IMR-90 (cell line): ENCODE results near the gene TNN. TPM values are rescaled to one million over a fixed set of nuclear protein-coding genes. Genes with fewer than 3 reads are reported as not detected.

ENCODE experiments used
- ATAC-seq: fragments of 200-7000 bp; cut with Tn5 transposase; 2 replicates; pipeline ENCODE4 v1.9.1; 2020; ENCODE audit warnings: low read depth, mild to moderate bottlenecking, moderate library complexity
- BruUV-seq: library from RNA; stranded (reverse); fragments of 400-500 nt; replicated peaks from 2 replicates; lab custom pipeline; 2021; lab: Mats Ljungman, UMichigan
- CTCF ChIA-PET: fragments of 300-600 bp; formaldehyde crosslinking; extraction: SDS; loops from one replicate; lab custom pipeline; 2021; ENCODE audit warnings: antibody characterized with exemption; lab: Yijun Ruan, JAX
- POLR2A ChIA-PET: fragments of 300-600 bp; sonication (Branson Sonifier 250); formaldehyde crosslinking; loops from one replicate; lab custom pipeline; 2022; ENCODE audit warnings: antibody characterized with exemption; ENCODE audit not compliant: unreplicated experiment; lab: Charles Lee
- DNase-seq: peaks from one replicate; pipeline ENCODE4 v3.0.0; 2013
- H2AFZ ChIP-seq: replicated peaks from 2 replicates; pipeline ENCODE3; 2013; ENCODE audit warnings: low read length, mild to moderate bottlenecking; ENCODE audit not compliant: poor library complexity
- H2AK5ac ChIP-seq: 2 replicates; pipeline ENCODE4 v1.6.1; 2013; ENCODE audit warnings: low read depth, low read length, inconsistent platforms
- H2AK9ac ChIP-seq: replicated peaks from 2 replicates; pipeline ENCODE3; 2013; ENCODE audit warnings: mild to moderate bottlenecking, low read depth, low read length, moderate library complexity; ENCODE audit not compliant: poor library complexity
- H2BK120ac ChIP-seq: 2 replicates; pipeline ENCODE4 v1.6.1; 2013; ENCODE audit warnings: low read depth, low read length, inconsistent platforms
- H2BK15ac ChIP-seq: 3 replicates; pipeline ENCODE4 v1.6.1; 2013; ENCODE audit warnings: low read depth, low read length, inconsistent platforms
- H2BK20ac ChIP-seq: 2 replicates; pipeline ENCODE4 v1.6.1; 2013; ENCODE audit warnings: low read depth, mild to moderate bottlenecking, inconsistent platforms, low read length, moderate library complexity
- H2BK5ac ChIP-seq: 2 replicates; pipeline ENCODE4 v1.6.1; 2013; ENCODE audit warnings: mild to moderate bottlenecking, low read depth, low read length, inconsistent platforms; ENCODE audit not compliant: poor library complexity, severe bottlenecking
- H3K14ac ChIP-seq: replicated peaks from 2 replicates; pipeline ENCODE4 v1.6.1; 2013; ENCODE audit warnings: low read depth, low read length, inconsistent platforms
- H3K18ac ChIP-seq: 2 replicates; pipeline ENCODE4 v1.6.1; 2013; ENCODE audit warnings: low read depth, low read length, control low read depth
- H3K23ac ChIP-seq: 2 replicates; pipeline ENCODE4 v1.6.1; 2013; ENCODE audit warnings: low read depth, low read length, inconsistent platforms
- H3K27ac ChIP-seq: 2 replicates; pipeline ENCODE4 v1.5.1; 2013; ENCODE audit warnings: mild to moderate bottlenecking, control low read depth, low read length; ENCODE audit not compliant: insufficient read depth
- H3K27me3 ChIP-seq: 2 replicates; pipeline ENCODE4 v1.6.1; 2013; ENCODE audit warnings: low read length; ENCODE audit not compliant: control insufficient read depth, insufficient read depth
- H3K36me3 ChIP-seq: 2 replicates; pipeline ENCODE4 v1.6.1; 2013; ENCODE audit warnings: low read length, mixed read lengths; ENCODE audit not compliant: control insufficient read depth, insufficient read depth
- H3K4ac ChIP-seq: 2 replicates; pipeline ENCODE4 v1.6.1; 2013; ENCODE audit warnings: low read depth, low read length, inconsistent platforms
- H3K4me1 ChIP-seq: 2 replicates; pipeline ENCODE4 v1.6.1; 2013; ENCODE audit warnings: low read length, mixed read lengths; ENCODE audit not compliant: control insufficient read depth, insufficient read depth
- H3K4me2 ChIP-seq: 2 replicates; pipeline ENCODE4 v1.6.1; 2013; ENCODE audit warnings: low read depth, mild to moderate bottlenecking, control low read depth, low read length, moderate library complexity
- H3K4me3 ChIP-seq: 2 replicates; pipeline ENCODE4 v1.5.1; 2013; ENCODE audit warnings: low read depth, mild to moderate bottlenecking, control low read depth, low read length, moderate library complexity; ENCODE audit not compliant: insufficient read depth
- H3K56ac ChIP-seq: 2 replicates; pipeline ENCODE4 v1.6.1; 2013; ENCODE audit warnings: low read length, inconsistent platforms; ENCODE audit not compliant: insufficient read depth; ENCODE audit errors: extremely low read depth
- H3K79me1 ChIP-seq, 2 experiments: 2 replicates each; pipeline ENCODE4 v1.6.1; 2013; ENCODE audit warnings: low read length in 2 of 2, inconsistent platforms in 1 of 2, low read depth in 1 of 2
- H3K9ac ChIP-seq: 2 replicates; pipeline ENCODE4 v1.6.1; 2013; ENCODE audit warnings: low read depth, low read length, control low read depth
- H3K9me1 ChIP-seq: 2 replicates; pipeline ENCODE4 v1.6.1; 2013; ENCODE audit warnings: low read length, inconsistent platforms; ENCODE audit not compliant: insufficient read depth
- H3K9me3 ChIP-seq: 2 replicates; pipeline ENCODE4 v1.6.1; 2013; ENCODE audit warnings: low read length; ENCODE audit not compliant: control insufficient read depth, insufficient read depth
- H4K20me1 ChIP-seq: 2 replicates; pipeline ENCODE4 v1.6.1; 2013; ENCODE audit warnings: low read length, inconsistent platforms; ENCODE audit not compliant: insufficient read depth
- H4K5ac ChIP-seq: 2 replicates; pipeline ENCODE4 v1.6.1; 2013; ENCODE audit warnings: mild to moderate bottlenecking, low read depth, low read length, control low read depth
- H4K8ac ChIP-seq, 2 experiments: 2 replicates each; pipeline ENCODE4 v1.6.1; 2013; ENCODE audit warnings: low read depth in 2 of 2, low read length in 2 of 2, control low read depth in 1 of 2, inconsistent platforms in 1 of 2
- H4K91ac ChIP-seq: 2 replicates; pipeline ENCODE4 v1.6.1; 2013; ENCODE audit warnings: low read depth, low read length, inconsistent platforms; ENCODE audit not compliant: insufficient read depth
- CEBPB ChIP-seq: IDR thresholded peaks from 2 replicates; pipeline ENCODE4 v1.6.1; 2012; ENCODE audit warnings: low read depth, low read length, improper control_type of control experiment
- CHD1 ChIP-seq: IDR thresholded peaks from 2 replicates; pipeline ENCODE4 v1.6.1; 2012; ENCODE audit warnings: low read depth, low read length, improper control_type of control experiment
- CTCF ChIP-seq: conservative IDR thresholded peaks from 2 replicates; pipeline ENCODE4 v1.5.1; 2012; ENCODE audit warnings: mild to moderate bottlenecking, low read depth, low read length, improper control_type of control experiment
- ELK1 ChIP-seq: fragments of 150-350 bp; IDR thresholded peaks from 2 replicates; pipeline ENCODE4 v1.6.1; 2016; ENCODE audit warnings: low read depth, mild to moderate bottlenecking, low read length, moderate library complexity, borderline replicate concordance
- FOS ChIP-seq: fragments of 150-350 bp; IDR thresholded peaks from 2 replicates; pipeline ENCODE4 v1.6.1; 2016; ENCODE audit warnings: low read depth, low read length
- MAZ ChIP-seq: IDR thresholded peaks from 2 replicates; pipeline ENCODE4 v1.6.1; 2012; ENCODE audit warnings: low read depth, mild to moderate bottlenecking, low read length, improper control_type of control experiment, moderate library complexity, borderline replicate concordance
- MXI1 ChIP-seq: IDR thresholded peaks from 2 replicates; pipeline ENCODE4 v1.6.1; 2012; ENCODE audit warnings: low read depth, mild to moderate bottlenecking, low read length, moderate library complexity, borderline replicate concordance
- NFE2L2 ChIP-seq: fragments of 150-350 bp; IDR thresholded peaks from 2 replicates; pipeline ENCODE4 v1.6.1; 2016; ENCODE audit warnings: low read depth, mild to moderate bottlenecking, low read length
- POLR2A ChIP-seq: IDR thresholded peaks from 2 replicates; pipeline ENCODE4 v1.6.1; 2012; ENCODE audit warnings: mild to moderate bottlenecking, low read depth, low read length
- RCOR1 ChIP-seq: IDR thresholded peaks from 2 replicates; pipeline ENCODE4 v1.6.1; 2012; ENCODE audit warnings: mild to moderate bottlenecking, low read length, improper control_type of control experiment; ENCODE audit not compliant: insufficient replicate concordance
- SMC3 ChIP-seq: fragments of 150-350 bp; IDR thresholded peaks from 2 replicates; pipeline ENCODE4 v1.6.1; 2016; ENCODE audit warnings: low read depth, mild to moderate bottlenecking, antibody characterized with exemption, low read length, moderate library complexity
- USF2 ChIP-seq: fragments of 150-350 bp; IDR thresholded peaks from 2 replicates; pipeline ENCODE4 v1.6.1; 2017; ENCODE audit warnings: mild to moderate bottlenecking, antibody characterized with exemption, low read length, low read depth
- WGBS, 2 experiments: methylation state at CpG; one replicate each; pipeline versions ENCODE4 v1.1.5 to v1.1.7; 2013; ENCODE audit warnings: missing lambda C conversion rate in 2 of 2; ENCODE audit not compliant: insufficient read length in 1 of 2; ENCODE audit errors: extremely low coverage in 2 of 2; 5-methylcytosine and 5-hydroxymethylcytosine counted together
- dilution Hi-C: fragments of 300-500 bp; cut with HindIII; formaldehyde crosslinking; loops from one replicate; pipeline ENCODE4 v1.14.3; 2018; ENCODE audit warnings: low sequenced_read_pairs; ENCODE audit not compliant: unreplicated experiment
- in situ Hi-C: fragments of 300-500 bp; cut with MboI; formaldehyde crosslinking; loops from 3 replicates; pipeline ENCODE4 v1.14.3; 2019; ENCODE audit warnings: low sequenced_read_pairs, inconsistent platforms, mixed read lengths
- intact Hi-C: fragments of 100-400 bp; cut with micrococcal nuclease; formaldehyde crosslinking; loops from 2 replicates; pipeline ENCODE4 v1.10.0; 2022
- polyA plus RNA-seq, 3 experiments: library from polyadenylated mRNA; depleted of rRNA; stranded (reverse); fragments of >200 nt; gene quantifications; 2 replicates each; pipeline ENCODE4 v1.2.3, GENCODE V29; 2012; ENCODE audit warnings: low replicate concordance in 1 of 3
- total RNA-seq: library from RNA; depleted of rRNA; stranded (reverse); fragments of >200 nt; gene quantifications from 2 replicates; pipeline ENCODE4 v1.2.3, GENCODE V29; 2012

The TNN gene
- total and polyA plus RNA-seq, 2 of the 4 experiments (the other 2 are of a cell fraction): not detected

GRCh38 chr1:175186433-175187160 lies 119.0 kb downstream of the TNN start:
- H3K4ac ChIP-seq: no peak overlapping the region
- no TSS peak for BruUV-seq

More at GRCh38 chr1:175186433-175187160, 119.0 kb downstream of the TNN start:
- Histone ChIP-seq H2BK15ac (no peak overlapping the region), H3K9me3 (no peaks in the 10 kb centered on the region), H3K4me2 (no peak overlapping the region), H3K23ac (no peak overlapping the region), H2AK5ac (no peak overlapping the region), H3K4me3 (no peak overlapping the region), H3K36me3 (no peaks in the 10 kb centered on the region), H4K20me1 (no peaks in the 10 kb centered on the region), H2BK20ac (no peak overlapping the region), H3K56ac (no peak overlapping the region), H2AK9ac (no peak overlapping the region), H2BK120ac (no peak overlapping the region), H3K14ac (no peak overlapping the region), H3K27me3 (peaks cover 2% of the 10 kb centered on the region; the same call in 1 of the 2 replicates), H3K4me1 (no peaks in the 10 kb centered on the region), H3K9me1 (no peaks in the 10 kb centered on the region), H3K79me1 (no peaks in the 10 kb centered on the region), H2AFZ (no peak overlapping the region), H4K91ac (no peak overlapping the region), H3K27ac (no peak overlapping the region), H3K9ac (no peak overlapping the region), H3K18ac (no peak overlapping the region), H4K8ac (no peak overlapping the region), H4K5ac (no peak overlapping the region), H2BK5ac (no peak overlapping the region)
- WGBS, 2 experiments: 80% methylated on average over 1 of the region's 2 CpGs; no CpG with 5 or more reads in 1 of the 2 experiments
- DNase-seq (no peak), ATAC-seq (no peak)
- in situ Hi-C loops: no loop called here
- POLR2A ChIA-PET: interaction anchor here (0.6 kb wide), 1 partner anchor 27 kb away, joined by 4 read pairs; no protein-coding TSS in a partner anchor
- no peak for TF ChIP-seq SMC3
- no peak for TF ChIP-seq CEBPB
- no peak for TF ChIP-seq MXI1
- TF ChIP-seq RCOR1: no peak
- no peak for TF ChIP-seq FOS
- no peak for TF ChIP-seq USF2
- TF ChIP-seq MAZ: no peak
- TF ChIP-seq POLR2A: no peak
- no peak for TF ChIP-seq CHD1
- no peak for TF ChIP-seq ELK1
- TF ChIP-seq CTCF: no peak
- no peak for TF ChIP-seq NFE2L2
- dilution Hi-C loops: no loop called here
- CTCF ChIA-PET: interaction anchor here (0.9 to 1.4 kb wide), 2 partner anchors 10 to 11 kb away, joined by 3 to 4 read pairs; no protein-coding TSS in a partner anchor
- intact Hi-C loops: no loop called here
